Lower lobe of right lung (tissue), 2 donors: ENCODE data around the gene KRTAP1-3. TPM values are rescaled to one million over a fixed set of nuclear protein-coding genes. Genes with fewer than 3 reads are reported as not detected.
A peak's percentile ranks its signal among the peaks of the same experiment; 100 is the strongest.
"Not testable (repeated sequence)": the region's sequence is repeated elsewhere in the genome, so short reads cannot be mapped to it uniquely, and the experiment has no call there.

Experiments
- ATAC-seq, 2 donors: fragments of 200-7000 bp; cut with Tn5 transposase; one replicate each; pipeline ENCODE4 v1.9.1; 2020 to 2022; ENCODE audit warnings: mild to moderate bottlenecking in 2 of 2, moderate library complexity in 2 of 2
- DNase-seq: peaks from one replicate; pipeline ENCODE4 v3.0.0-alpha.2; 2020
- H3K27ac ChIP-seq: fragments of 200-600 bp; one replicate; pipeline ENCODE4 v1.8.0; 2022
- H3K27me3 ChIP-seq: fragments of 200-600 bp; one replicate; pipeline ENCODE4 v1.8.0; 2022; ENCODE audit warnings: low read depth
- H3K36me3 ChIP-seq: fragments of 200-600 bp; one replicate; pipeline ENCODE4 v1.8.0; 2022; ENCODE audit warnings: mild to moderate bottlenecking
- H3K4me1 ChIP-seq: fragments of 200-600 bp; one replicate; pipeline ENCODE4 v1.8.0; 2022
- H3K4me3 ChIP-seq: fragments of 200-600 bp; one replicate; pipeline ENCODE4 v1.8.0; 2022; ENCODE audit warnings: mild to moderate bottlenecking
- H3K9me3 ChIP-seq: fragments of 200-600 bp; one replicate; pipeline ENCODE4 v1.8.0; 2022
- CTCF ChIP-seq: fragments of 200-600 bp; IDR thresholded peaks from one replicate; pipeline ENCODE4 v1.8.0; 2022; ENCODE audit warnings: antibody characterized with exemption, mild to moderate bottlenecking
- intact Hi-C: fragments of 100-400 bp; cut with DNase I; formaldehyde crosslinking; loops from one replicate; pipeline ENCODE4 v1.11.0; 2022
- total RNA-seq: library from RNA; stranded (reverse); fragmentation: NEBNext Ultra II Directional; extraction: Animal tissue kit (Norgen Biotek cat#: 25700); gene quantifications from one replicate; pipeline ENCODE4 v1.2.1, GENCODE V29; 2021
- donor health status: DM: no; HTN: yes; CAD: no; lungs with severe emphysema.

Gene KRTAP1-3
- total RNA-seq, 1 donor from 2014 or later = not detected

GRCh38 chr17:41057547-41057946 is 22.9 kb upstream of the KRTAP1-3 start:
- Histone ChIP-seq H3K36me3 (no peaks in the 10 kb centered on the region), H3K9me3 (no peaks in the 10 kb centered on the region), H3K27me3 (peaks cover 28% of the 10 kb centered on the region), H3K4me1 (no peaks in the 10 kb centered on the region), H3K27ac (no peak overlapping the region), H3K4me3 (no peak overlapping the region)
- intact Hi-C loops = no loop called here
- no peak for DNase-seq
- ATAC-seq = no peak
- no peak for TF ChIP-seq CTCF

- H3K9me3 ChIP-seq, intact Hi-C loops, H3K36me3 ChIP-seq, H3K4me1 ChIP-seq, H3K27ac ChIP-seq, DNase-seq, ATAC-seq, H3K4me3 ChIP-seq: not testable (repeated sequence)
- peaks cover 13% of the 10 kb centered on the region for H3K27me3 ChIP-seq
Measured at GRCh38 chr17:41055130-41055529, 20.5 kb upstream of the KRTAP1-3 start, which contains the start of gene KRTAP2-2. Gene KRTAP2-2, minus strand, starts transcription at chr17:41055230. Its CDS starts 19 bp downstream, at chr17:41055211.

GRCh38 chr17:41054556-41054955 is 19.9 kb upstream of the KRTAP1-3 start:
- DNase-seq, ATAC-seq, intact Hi-C loops, H3K4me3 ChIP-seq, H3K9me3 ChIP-seq, H3K36me3 ChIP-seq, H3K27ac ChIP-seq, H3K4me1 ChIP-seq: not testable (repeated sequence)
- H3K27me3 ChIP-seq = peaks cover 12% of the 10 kb centered on the region

DNA sequence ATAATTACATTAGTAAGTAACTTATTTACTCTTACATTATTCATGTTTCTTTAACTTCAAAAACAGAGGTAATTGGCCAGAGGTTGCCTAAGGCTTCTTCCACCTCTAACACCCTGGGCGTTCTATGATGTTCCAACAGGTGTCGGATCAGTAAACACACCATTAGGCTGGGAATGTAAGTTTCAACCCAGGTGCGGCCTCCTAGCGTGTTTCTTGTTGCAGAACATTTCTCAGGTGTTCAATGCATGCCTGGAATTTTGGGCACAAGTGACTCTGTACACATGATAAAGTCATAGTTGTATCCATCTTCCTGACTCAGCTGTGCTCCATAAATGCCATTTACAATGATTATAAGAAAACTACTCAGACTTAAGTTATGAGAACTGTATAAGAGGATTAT is 19.4 kb upstream of the KRTAP1-3 start:
- no peaks in the 10 kb centered on the region for H3K9me3 ChIP-seq

GRCh38 chr17:41052566-41052965 is 17.9 kb upstream of the KRTAP1-3 start:
- no peak for DNase-seq
- no peak overlapping the region for H3K4me3 ChIP-seq
- peaks cover 13% of the 10 kb centered on the region for H3K27me3 ChIP-seq
- H3K4me1 ChIP-seq = no peaks in the 10 kb centered on the region
- no peak overlapping the region for H3K27ac ChIP-seq
- TF ChIP-seq CTCF = no peak
- no peak for ATAC-seq
- intact Hi-C loops = no loop called here
- no peaks in the 10 kb centered on the region for H3K9me3 ChIP-seq
- no peaks in the 10 kb centered on the region for H3K36me3 ChIP-seq

More for the DNA sequence above, 19.4 kb upstream of the KRTAP1-3 start:
- DNase-seq (no peak), ATAC-seq (peak in 1 of 2 donors; percentile 23)
- Histone ChIP-seq H3K27me3 (peaks cover 7% of the 10 kb centered on the region), H3K36me3 (no peaks in the 10 kb centered on the region), H3K27ac (no peak overlapping the region), H3K4me3 (no peak overlapping the region), H3K4me1 (no peaks in the 10 kb centered on the region)
- TF ChIP-seq CTCF = no peak
- intact Hi-C loops = no loop called here

- DNase-seq (no peak), ATAC-seq (no peak)
- no peaks in the 10 kb centered on the region for H3K9me3 ChIP-seq
- H3K4me3 ChIP-seq = no peak overlapping the region
- no peaks in the 10 kb centered on the region for H3K4me1 ChIP-seq
- H3K27ac ChIP-seq = no peak overlapping the region
- H3K27me3 ChIP-seq = peaks cover 19% of the 10 kb centered on the region
- H3K36me3 ChIP-seq = no peaks in the 10 kb centered on the region
- TF ChIP-seq CTCF = no peak
- intact Hi-C loops = no loop called here
Measured at GRCh38 chr17:41049110-41049509, 14.4 kb upstream of the KRTAP1-3 start.

DNA sequence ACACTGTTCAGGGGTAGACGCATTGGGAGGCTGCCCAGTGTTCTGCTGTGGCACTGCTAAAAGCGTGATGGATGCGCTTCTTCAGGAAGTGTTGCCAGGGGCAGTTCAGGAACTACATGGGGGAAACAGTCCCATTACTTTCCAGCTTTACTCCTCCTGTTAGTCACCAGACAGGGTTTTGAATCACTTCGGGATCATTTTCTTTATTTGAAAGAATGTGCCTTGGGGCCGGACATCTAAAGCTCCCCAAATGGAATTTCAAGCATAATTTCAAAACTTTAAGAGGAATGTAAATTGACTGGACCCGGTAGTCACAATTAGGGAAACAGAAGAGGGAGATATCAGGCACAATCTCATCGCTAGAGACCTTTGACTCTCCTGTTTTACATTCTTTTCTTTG is 13.8 kb upstream of the KRTAP1-3 start:
- intact Hi-C loops = no loop called here
- Histone ChIP-seq H3K4me1 (no peaks in the 10 kb centered on the region), H3K9me3 (no peaks in the 10 kb centered on the region), H3K36me3 (no peaks in the 10 kb centered on the region), H3K4me3 (no peak overlapping the region), H3K27ac (no peak overlapping the region), H3K27me3 (peaks cover 19% of the 10 kb centered on the region)
- no peak for ATAC-seq
- no peak for TF ChIP-seq CTCF
- no peak for DNase-seq

GRCh38 chr17:41046735-41047465 is 12.2 kb upstream of the KRTAP1-3 start, which contains the start of gene KRTAP2-1:
Gene KRTAP2-1, minus strand, starts transcription at chr17:41047316. Its CDS starts 49 bp downstream, at chr17:41047267.
- H3K36me3 ChIP-seq, DNase-seq, H3K4me1 ChIP-seq, H3K4me3 ChIP-seq, intact Hi-C loops, H3K27ac ChIP-seq, H3K9me3 ChIP-seq: not testable (repeated sequence)
- H3K27me3 ChIP-seq = peaks cover 19% of the 10 kb centered on the region
- peak; percentile 13 to 16 for ATAC-seq
